VCaP (cell line): ENCODE results near the gene ZNF710.
"Not testable (repeated sequence)": the region's sequence is repeated elsewhere in the genome, so short reads cannot be mapped to it uniquely, and the experiment has no call there.

Experiments used
- H3K27ac ChIP-seq: fragments of 450-650 bp; 2 replicates; pipeline ENCODE4 v1.5.1; 2017
- CTCF ChIP-seq: fragments of 450-650 bp; conservative IDR thresholded peaks from 2 replicates; pipeline ENCODE4 v1.5.1; 2017; ENCODE audit warnings: mild to moderate bottlenecking, moderate library complexity

ZNF710 gene

GRCh38 chr15:90001062-90001682 is at the start of gene ZNF710:
ZNF710 (plus strand) TSS chr15:90001324; CDS start chr15:90067138, 65,814 bp downstream.
- H3K27ac ChIP-seq, result peak within 1 kb of the TSS; percentile 97
- TF ChIP-seq CTCF, result no peak

- TF ChIP-seq CTCF, result no peak
- H3K27ac ChIP-seq, result no peak overlapping the region
Observed at GRCh38 chr15:89954541-89954940, 46.6 kb upstream of the ZNF710 start.

GRCh38 chr15:89955449-89955998 is 45.6 kb upstream of the ZNF710 start:
- not testable (repeated sequence) for H3K27ac ChIP-seq

- TF ChIP-seq CTCF, result no peak
- H3K27ac ChIP-seq, result peak overlapping the region; percentile 66
Observed at GRCh38 chr15:89958107-89958805, 42.9 kb upstream of the ZNF710 start.

- TF ChIP-seq CTCF, result no peak
- H3K27ac ChIP-seq, result peak overlapping the region; percentile 87
Observed at GRCh38 chr15:89963301-89964231, 37.6 kb upstream of the ZNF710 start.

GRCh38 chr15:89964232-89964954 is 36.7 kb upstream of the ZNF710 start:
- H3K27ac ChIP-seq, result peak overlapping the region; percentile 87

More at GRCh38 chr15:89964232-89964954, 36.7 kb upstream of the ZNF710 start:
- TF ChIP-seq CTCF, result 0 out of 2 replicates have a peak, but pooled peaks have one; percentile 21
